ENCODE data around the gene SLC7A8.

GRCh38 chr14:23129759-23130316, 53.6 kb downstream of the SLC7A8 start:
- no peak for TF ChIP-seq SPI1 (IDR thresholded peaks at IDR 0.05; ENCODE audit: low read depth, low read length)
- no peak for TF ChIP-seq POLR2AphosphoS5 (IDR thresholded peaks at IDR 0.05; ENCODE audit: low read depth, low read length)
- TF ChIP-seq POLR2A (IDR thresholded peaks at IDR 0.05; ENCODE audit: low read depth, low read length), result no peak
- TF ChIP-seq TAF1 (IDR thresholded peaks at IDR 0.05; ENCODE audit: low read depth, low read length), result no peak
- TF ChIP-seq POU2F2 (IDR thresholded peaks at IDR 0.05; ENCODE audit: low read depth, low read length), result no peak
